GM21360 (cell line): ENCODE measurements around the gene POMGNT2.

Source experiments
- ATAC-seq: cut with Tn5 transposase; IDR thresholded peaks from one replicate; pipeline ENCODE4 v1.9.1; 2021; ENCODE audit warnings: mild to moderate bottlenecking, moderate library complexity; ENCODE audit not compliant: unreplicated experiment

Gene POMGNT2

GRCh38 chr3:43104039-43104438 lies 1.8 kb downstream of the POMGNT2 start:
- no peak for ATAC-seq

GRCh38 chr3:43102773-43103480 lies 3.0 kb downstream of the POMGNT2 start:
- no peak for ATAC-seq

- no peak for ATAC-seq
These were observed 7.1 kb downstream of the POMGNT2 start for GRCh38 chr3:43098761-43099160.

GRCh38 chr3:43097400-43098080 lies 8.3 kb downstream of the POMGNT2 start:
- ATAC-seq, result no peak

GRCh38 chr3:43096761-43097160 lies 9.1 kb downstream of the POMGNT2 start:
- no peak for ATAC-seq

GRCh38 chr3:43095370-43095769 lies 10.5 kb downstream of the POMGNT2 start:
- no peak for ATAC-seq

GRCh38 chr3:43094851-43095250 lies 11.0 kb downstream of the POMGNT2 start:
- no peak for ATAC-seq

- ATAC-seq, result no peak
These were observed 11.5 kb downstream of the POMGNT2 start for GRCh38 chr3:43094381-43094780.

GRCh38 chr3:43093974-43094373 lies 11.9 kb downstream of the POMGNT2 start:
- no peak for ATAC-seq

- ATAC-seq, result no peak
These were observed 12.9 kb downstream of the POMGNT2 start for GRCh38 chr3:43093006-43093405.

- no peak for ATAC-seq
These were observed 14.4 kb downstream of the POMGNT2 start for GRCh38 chr3:43091481-43091880.

- no peak for ATAC-seq
These were observed 15.6 kb downstream of the POMGNT2 start for GRCh38 chr3:43090238-43090637.

- no peak for ATAC-seq
These were observed 16.8 kb downstream of the POMGNT2 start for GRCh38 chr3:43089081-43089480.

GRCh38 chr3:43087249-43087776 lies 18.6 kb downstream of the POMGNT2 start:
- ATAC-seq, result no peak

GRCh38 chr3:43086460-43087165 lies 19.3 kb downstream of the POMGNT2 start:
- no peak for ATAC-seq

- no peak for ATAC-seq
These were observed 23.4 kb downstream of the POMGNT2 start for GRCh38 chr3:43082457-43082856.

GRCh38 chr3:43081796-43082195 lies 24.1 kb downstream of the POMGNT2 start:
- no peak for ATAC-seq

- no peak for ATAC-seq
These were observed 24.9 kb downstream of the POMGNT2 start for GRCh38 chr3:43080726-43081568.

- no peak for ATAC-seq
These were observed 26.1 kb downstream of the POMGNT2 start for GRCh38 chr3:43079536-43080332.

- ATAC-seq, result no peak
These were observed 28.2 kb downstream of the POMGNT2 start for GRCh38 chr3:43077707-43078106.
